ENCODE data around the gene KCNH4. TPM values are rescaled to one million over a fixed set of nuclear protein-coding genes. Genes with fewer than 3 reads are reported as not detected.

Gene KCNH4
- total RNA-seq, 4 donors from 2014 or later = not detected

DNA sequence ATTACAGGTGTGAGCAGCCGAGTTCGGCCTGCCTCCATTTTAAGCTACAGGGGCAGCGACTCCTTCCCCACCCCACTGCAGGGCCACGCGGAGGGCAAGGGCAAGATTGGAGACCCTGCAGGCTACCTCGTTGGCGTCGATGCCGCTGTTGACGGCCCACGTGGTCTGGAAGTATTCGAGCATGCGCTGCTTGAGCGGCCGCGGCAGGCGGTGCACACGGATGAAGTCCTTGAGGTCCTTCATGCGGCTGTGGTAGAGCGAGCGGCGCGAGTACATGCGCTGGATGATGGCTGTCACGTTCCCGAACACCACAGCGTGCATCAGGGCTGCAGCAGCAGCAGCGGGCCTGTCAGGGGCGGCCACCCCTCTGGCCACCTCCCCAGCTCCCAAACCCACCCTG, 11.6 kb downstream of the KCNH4 start:
- H3K4me3 ChIP-seq (ENCODE audit: low read depth, poor library complexity, severe bottlenecking) = no peak overlapping the region
- TF ChIP-seq, protein P1, sequence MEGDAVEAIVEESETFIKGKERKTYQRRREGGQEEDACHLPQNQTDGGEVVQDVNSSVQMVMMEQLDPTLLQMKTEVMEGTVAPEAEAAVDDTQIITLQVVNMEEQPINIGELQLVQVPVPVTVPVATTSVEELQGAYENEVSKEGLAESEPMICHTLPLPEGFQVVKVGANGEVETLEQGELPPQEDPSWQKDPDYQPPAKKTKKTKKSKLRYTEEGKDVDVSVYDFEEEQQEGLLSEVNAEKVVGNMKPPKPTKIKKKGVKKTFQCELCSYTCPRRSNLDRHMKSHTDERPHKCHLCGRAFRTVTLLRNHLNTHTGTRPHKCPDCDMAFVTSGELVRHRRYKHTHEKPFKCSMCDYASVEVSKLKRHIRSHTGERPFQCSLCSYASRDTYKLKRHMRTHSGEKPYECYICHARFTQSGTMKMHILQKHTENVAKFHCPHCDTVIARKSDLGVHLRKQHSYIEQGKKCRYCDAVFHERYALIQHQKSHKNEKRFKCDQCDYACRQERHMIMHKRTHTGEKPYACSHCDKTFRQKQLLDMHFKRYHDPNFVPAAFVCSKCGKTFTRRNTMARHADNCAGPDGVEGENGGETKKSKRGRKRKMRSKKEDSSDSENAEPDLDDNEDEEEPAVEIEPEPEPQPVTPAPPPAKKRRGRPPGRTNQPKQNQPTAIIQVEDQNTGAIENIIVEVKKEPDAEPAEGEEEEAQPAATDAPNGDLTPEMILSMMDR (IDR thresholded peaks at IDR 0.05) = no peak
- no peak for TF ChIP-seq POLR2A (IDR thresholded peaks at IDR 0.05)
- intact Hi-C loops (cut with DNase I; ENCODE audit: low total_unique reads) = no loop called here
- no peak for DNase-seq (ENCODE audit: low spot score in 2 of 2)
- 94 to 95% methylated on average over 15 to 28 of the region's 29 CpGs for WGBS, 2 donors

DNA sequence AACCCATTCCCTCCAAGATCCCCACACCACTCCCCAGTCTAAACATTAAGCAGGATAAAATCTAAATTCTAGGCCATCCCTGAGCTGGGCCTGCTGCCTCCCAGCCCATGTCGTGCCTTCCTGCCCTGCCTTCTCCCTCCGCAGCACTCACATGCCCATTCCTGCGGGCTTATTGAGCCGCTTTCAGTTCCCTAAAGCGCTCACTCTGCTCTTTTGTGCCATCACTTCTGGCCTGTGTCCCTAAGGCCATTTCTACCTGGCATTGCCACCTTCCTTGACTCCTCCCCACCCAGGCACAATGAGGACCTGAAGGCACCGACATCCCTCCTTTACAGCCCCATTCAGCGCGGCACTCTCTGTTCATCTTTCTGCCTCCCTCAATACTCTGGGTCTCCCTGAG, 13.1 kb downstream of the KCNH4 start:
- TF ChIP-seq POLR2A (IDR thresholded peaks at IDR 0.05) = no peak
- TF ChIP-seq, protein P1 (IDR thresholded peaks at IDR 0.05) = no peak
- DNase-seq (ENCODE audit: low spot score in 2 of 2) = no peak
- WGBS, 2 donors = 94 to 95% methylated on average over 8 of the region's 8 CpGs
- intact Hi-C loops (cut with DNase I; ENCODE audit: low total_unique reads) = no loop called here
- no peak overlapping the region for H3K4me3 ChIP-seq (ENCODE audit: low read depth, poor library complexity, severe bottlenecking)

- no peak for DNase-seq (ENCODE audit: low spot score in 2 of 2)
- 84 to 95% methylated on average over 12 to 18 of the region's 19 CpGs for WGBS, 2 donors
Observed at GRCh38 chr17:42166196-42166763, 14.7 kb downstream of the KCNH4 start.

GRCh38 chr17:42165751-42166150, 15.2 kb downstream of the KCNH4 start:
- H3K4me3 ChIP-seq (ENCODE audit: low read depth, poor library complexity, severe bottlenecking) = no peak overlapping the region
- no peak for DNase-seq (ENCODE audit: low spot score in 2 of 2)
- intact Hi-C loops (cut with DNase I; ENCODE audit: low total_unique reads) = no loop called here
- TF ChIP-seq, protein P1 (IDR thresholded peaks at IDR 0.05) = no peak
- TF ChIP-seq POLR2A (IDR thresholded peaks at IDR 0.05) = no peak
- 85 to 90% methylated on average over 6 of the region's 6 CpGs for WGBS, 2 donors

More at GRCh38 chr17:42166196-42166763, 14.7 kb downstream of the KCNH4 start:
- TF ChIP-seq, protein P1 (IDR thresholded peaks at IDR 0.05) = no peak
- TF ChIP-seq POLR2A (IDR thresholded peaks at IDR 0.05) = no peak
- H3K4me3 ChIP-seq (ENCODE audit: low read depth, poor library complexity, severe bottlenecking) = no peak overlapping the region
- intact Hi-C loops (cut with DNase I; ENCODE audit: low total_unique reads) = no loop called here

DNA sequence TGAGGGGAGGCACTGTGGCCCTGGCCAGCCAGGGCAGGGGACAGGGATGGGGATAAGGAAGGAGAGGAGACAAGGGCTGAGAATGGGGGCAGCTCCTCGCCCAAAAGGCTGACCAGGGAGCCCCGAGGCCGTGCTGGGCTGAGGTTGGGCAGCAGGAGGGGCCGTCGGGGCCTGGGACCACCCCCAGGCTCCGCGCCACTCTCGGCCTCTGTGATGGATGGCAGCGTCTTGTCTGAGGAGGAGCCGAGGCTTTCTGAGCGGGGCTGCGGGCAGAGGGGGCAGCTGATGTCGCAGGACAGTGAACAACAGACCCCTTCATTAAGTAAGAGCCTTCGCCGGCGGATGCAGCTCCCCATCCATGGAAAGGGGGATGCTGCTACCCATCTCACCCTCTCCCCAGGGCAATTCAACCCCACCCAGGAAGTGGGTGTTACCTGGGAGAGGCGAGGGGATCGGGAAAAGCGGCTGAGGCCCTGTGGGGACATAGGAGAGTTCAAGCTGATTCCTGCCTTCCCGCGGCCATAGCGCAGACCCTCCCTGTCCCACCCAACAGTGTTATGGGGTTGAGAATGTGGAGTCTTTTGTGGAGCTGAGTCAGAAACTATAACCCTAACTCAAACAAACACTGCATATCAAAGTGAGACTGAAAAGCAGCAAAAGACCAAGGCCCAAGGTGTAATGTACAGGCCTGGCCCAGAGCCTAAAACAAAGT, 17.1 kb downstream of the KCNH4 start:
- TF ChIP-seq POLR2A (IDR thresholded peaks at IDR 0.05) = no peak
- TF ChIP-seq, protein P1 (IDR thresholded peaks at IDR 0.05) = no peak
- no peak for DNase-seq (ENCODE audit: low spot score in 2 of 2)
- 48 to 49% methylated on average over 22 of the region's 22 CpGs for WGBS, 2 donors
- H3K4me3 ChIP-seq (ENCODE audit: low read depth, poor library complexity, severe bottlenecking) = no peak overlapping the region
- intact Hi-C loops (cut with DNase I; ENCODE audit: low total_unique reads) = no loop called here
